HEK293T (cell line): ENCODE data around the gene OR1D5.

Experiments used
- CTCF ChIA-PET: fragments of 350-600 bp; formaldehyde crosslinking; extraction: SDS; loops from one replicate; lab custom pipeline; 2021; ENCODE audit warnings: antibody characterized with exemption, inconsistent platforms; lab: Yijun Ruan, JAX
- POLR2A ChIA-PET: fragments of 350-600 bp; formaldehyde crosslinking; extraction: SDS; loops from one replicate; lab custom pipeline; 2020; ENCODE audit warnings: antibody characterized with exemption, inconsistent platforms; lab: Yijun Ruan, JAX
- DNase-seq: peaks from one replicate; pipeline ENCODE4 v3.0.0; 2012; ENCODE audit warnings: mixed read lengths; ENCODE audit errors: extremely low spot score
- ARNT ChIP-seq: fragments of 450-650 bp; IDR thresholded peaks from 2 replicates; pipeline ENCODE4 v1.6.1; 2017; ENCODE audit warnings: mild to moderate bottlenecking
- BHLHE40 ChIP-seq: fragments of 450-650 bp; IDR thresholded peaks from 2 replicates; pipeline ENCODE4 v1.6.1; 2016; ENCODE audit warnings: mild to moderate bottlenecking, moderate library complexity, borderline replicate concordance
- CTBP1 ChIP-seq: fragments of 450-650 bp; IDR thresholded peaks from 2 replicates; pipeline ENCODE4 v1.6.1; 2016; ENCODE audit warnings: borderline replicate concordance
- ELF4 ChIP-seq: fragments of 450-650 bp; IDR thresholded peaks from 2 replicates; pipeline ENCODE4 v1.6.1; 2017; ENCODE audit warnings: antibody characterized with exemption
- FOXA1 ChIP-seq: fragments of 450-650 bp; IDR thresholded peaks from 2 replicates; pipeline ENCODE4 v1.6.1; 2016; ENCODE audit warnings: mild to moderate bottlenecking
- FOXK2 ChIP-seq: fragments of 450-650 bp; IDR thresholded peaks from 2 replicates; pipeline ENCODE4 v1.6.1; 2016; ENCODE audit warnings: mild to moderate bottlenecking
- FOXM1 ChIP-seq: fragments of 450-650 bp; IDR thresholded peaks from 2 replicates; pipeline ENCODE4 v1.6.1; 2017; ENCODE audit warnings: mild to moderate bottlenecking, borderline replicate concordance
- HDGF ChIP-seq: fragments of 450-650 bp; IDR thresholded peaks from 2 replicates; pipeline ENCODE4 v1.6.1; 2017; ENCODE audit warnings: antibody characterized with exemption, borderline replicate concordance
- L3MBTL2 ChIP-seq: fragments of 450-650 bp; conservative IDR thresholded peaks from 2 replicates; pipeline ENCODE4 v1.6.1; 2016; ENCODE audit warnings: mild to moderate bottlenecking
- LEF1 ChIP-seq: fragments of 450-650 bp; IDR thresholded peaks from 2 replicates; pipeline ENCODE4 v1.6.1; 2017; ENCODE audit warnings: mild to moderate bottlenecking, borderline replicate concordance
- NFRKB ChIP-seq: fragments of 450-650 bp; IDR thresholded peaks from 2 replicates; pipeline ENCODE4 v1.6.1; 2016; ENCODE audit warnings: mild to moderate bottlenecking, moderate library complexity
- SP1 ChIP-seq: fragments of 450-650 bp; IDR thresholded peaks from 2 replicates; pipeline ENCODE4 v1.6.1; 2017
- SUZ12 ChIP-seq: fragments of 450-650 bp; IDR thresholded peaks from 2 replicates; pipeline ENCODE4 v1.6.1; 2016; ENCODE audit warnings: mild to moderate bottlenecking
- TARDBP ChIP-seq: fragments of 450-650 bp; IDR thresholded peaks from 2 replicates; pipeline ENCODE4 v1.6.1; 2016
- ZNF384 ChIP-seq: fragments of 450-650 bp; IDR thresholded peaks from 2 replicates; pipeline ENCODE4 v1.6.1; 2016
- TF ChIP-seq, protein P1 (sequence below): fragments of 450-650 bp; IDR thresholded peaks from 2 replicates; pipeline ENCODE4 v1.6.1; 2016

OR1D5 gene

DNA sequence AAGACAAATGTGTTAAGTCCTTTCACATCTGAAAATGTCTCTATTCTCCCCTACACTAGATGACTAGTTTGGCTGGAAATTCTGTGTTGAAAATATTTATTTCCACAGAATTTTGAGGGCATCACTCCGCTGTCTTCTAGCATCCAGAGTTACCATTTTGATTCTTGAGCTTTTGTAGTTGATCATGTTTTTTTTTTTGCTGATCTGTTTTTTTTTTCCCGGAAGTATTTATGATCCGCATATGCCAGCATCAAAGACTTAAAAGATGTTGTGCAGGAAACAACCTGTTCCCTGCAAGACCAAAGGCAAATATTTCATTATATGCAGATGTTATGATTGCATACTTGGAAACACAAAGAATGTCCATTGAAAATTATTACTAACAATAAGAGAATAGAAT is 16.7 kb downstream of the OR1D5 start:
- ChIA-PET CTCF (no interaction called here), POLR2A (no interaction called here)
- no peak for TF ChIP-seq FOXM1
- no peak for TF ChIP-seq FOXA1
- no peak for TF ChIP-seq FOXK2
- TF ChIP-seq CTBP1 = no peak
- no peak for TF ChIP-seq SP1
- no peak for TF ChIP-seq TARDBP
- TF ChIP-seq ELF4 = no peak
- no peak for TF ChIP-seq HDGF
- DNase-seq = no peak

DNA sequence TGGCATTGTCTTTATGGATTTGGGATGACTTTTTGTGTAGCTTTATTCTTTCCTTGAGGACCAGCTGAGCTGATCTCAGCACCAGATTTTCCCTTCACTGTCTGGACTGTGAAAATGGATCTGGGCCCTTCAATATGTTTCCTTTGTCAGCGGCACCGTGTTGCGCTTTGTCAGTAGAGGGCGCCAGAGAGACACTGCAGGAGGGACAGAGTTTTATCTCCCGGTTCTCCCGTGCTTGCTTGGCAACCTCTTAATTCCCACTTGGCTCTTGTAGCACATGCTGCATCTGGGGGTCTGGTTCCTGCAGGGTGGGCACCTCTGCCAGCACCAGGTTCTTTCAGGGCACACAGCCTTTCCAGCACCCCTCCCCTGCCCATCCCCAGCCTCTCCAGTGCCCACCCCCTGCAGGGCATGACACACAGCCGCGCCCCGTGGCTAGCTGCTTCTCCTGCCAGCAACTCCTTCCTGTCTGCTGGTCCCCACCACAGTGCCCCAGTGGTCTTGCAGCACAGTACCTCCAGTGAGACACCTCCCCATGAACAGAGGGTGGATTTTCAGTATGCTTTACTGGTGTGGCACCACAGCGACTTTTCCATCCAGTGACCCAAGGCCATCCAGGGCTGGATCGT is 19.6 kb downstream of the OR1D5 start:
- DNase-seq = peak; percentile 26
- POLR2A ChIA-PET = no interaction called here
- TF ChIP-seq NFRKB (no peak), FOXK2 (no peak), L3MBTL2 (no peak), LEF1 (no peak), HDGF (no peak), CTBP1 (no peak), TARDBP (no peak), ZNF384 (no peak), SP1 (no peak), FOXM1 (no peak), ELF4 (no peak), BHLHE40 (no peak)
- TF ChIP-seq, protein P1, sequence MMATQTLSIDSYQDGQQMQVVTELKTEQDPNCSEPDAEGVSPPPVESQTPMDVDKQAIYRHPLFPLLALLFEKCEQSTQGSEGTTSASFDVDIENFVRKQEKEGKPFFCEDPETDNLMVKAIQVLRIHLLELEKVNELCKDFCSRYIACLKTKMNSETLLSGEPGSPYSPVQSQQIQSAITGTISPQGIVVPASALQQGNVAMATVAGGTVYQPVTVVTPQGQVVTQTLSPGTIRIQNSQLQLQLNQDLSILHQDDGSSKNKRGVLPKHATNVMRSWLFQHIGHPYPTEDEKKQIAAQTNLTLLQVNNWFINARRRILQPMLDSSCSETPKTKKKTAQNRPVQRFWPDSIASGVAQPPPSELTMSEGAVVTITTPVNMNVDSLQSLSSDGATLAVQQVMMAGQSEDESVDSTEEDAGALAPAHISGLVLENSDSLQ = no peak
- CTCF ChIA-PET = interaction anchor here (0.7 kb wide), 1 partner anchor 274 kb away, joined by 4 read pairs; no protein-coding TSS in a partner anchor

DNA sequence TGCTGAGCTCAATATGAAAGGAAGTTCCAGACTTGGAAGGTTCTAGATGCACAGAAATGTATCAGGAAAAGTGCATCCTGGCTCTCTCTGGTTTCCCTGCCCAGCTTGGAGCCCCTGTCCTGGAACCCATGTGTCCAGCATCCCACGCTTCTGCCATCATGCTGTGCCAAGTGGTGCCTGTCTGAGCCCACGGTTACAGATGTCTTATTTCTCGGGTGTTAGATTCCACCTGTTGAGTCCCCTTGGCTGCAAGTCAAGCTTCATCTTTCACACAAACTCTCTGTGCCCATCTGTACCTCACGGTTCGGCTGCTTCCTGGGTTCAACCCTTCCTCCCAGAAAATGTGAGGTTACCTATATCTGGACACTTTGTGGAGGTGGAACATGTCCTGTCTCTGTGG is 22.5 kb downstream of the OR1D5 start:
- no peak for DNase-seq
- TF ChIP-seq TARDBP (no peak), FOXM1 (no peak), BHLHE40 (no peak), L3MBTL2 (no peak), SP1 (no peak), FOXA1 (no peak), ZNF384 (no peak), ARNT (no peak), HDGF (no peak), CTBP1 (no peak), FOXK2 (no peak), LEF1 (no peak), ELF4 (no peak), SUZ12 (no peak), NFRKB (no peak)
- TF ChIP-seq, protein P1 = no peak
- ChIA-PET CTCF (interaction anchor here (0.6 kb wide), 1 partner anchor 692 kb away, joined by 3 read pairs; no protein-coding TSS in a partner anchor), POLR2A (no interaction called here)

DNA sequence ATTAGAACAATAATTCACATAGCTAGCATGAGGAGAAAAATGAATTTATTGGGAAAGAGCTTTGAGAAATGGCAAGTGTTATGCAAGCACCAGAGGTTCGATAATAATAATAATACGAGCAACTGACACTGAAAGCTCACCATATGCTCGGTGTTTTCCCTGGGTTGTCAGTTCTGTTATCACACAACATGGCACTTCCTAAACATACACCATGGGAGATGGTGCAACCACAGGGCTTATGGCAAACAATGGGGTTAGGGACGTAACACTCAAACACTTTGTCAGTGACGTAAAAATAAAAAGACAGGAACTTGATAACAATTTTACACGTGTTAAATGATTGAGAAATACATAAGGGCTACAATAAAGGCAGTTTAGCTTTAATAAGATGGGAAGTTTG is 23.7 kb downstream of the OR1D5 start:
- ChIA-PET CTCF (no interaction called here), POLR2A (interaction anchor here (1.0 kb wide), 1 partner anchor 596 kb away, joined by 3 read pairs; the partner anchor contains the start of genes CTNS and SHPK)
- TF ChIP-seq BHLHE40 = no peak
- no peak for TF ChIP-seq ARNT
- no peak for TF ChIP-seq CTBP1
- TF ChIP-seq FOXA1 = no peak
- no peak for TF ChIP-seq ZNF384
- no peak for TF ChIP-seq ELF4
- TF ChIP-seq, protein P1 = no peak
- no peak for TF ChIP-seq LEF1
- TF ChIP-seq SP1 = no peak
- TF ChIP-seq HDGF = no peak
- TF ChIP-seq NFRKB = no peak
- no peak for DNase-seq

DNA sequence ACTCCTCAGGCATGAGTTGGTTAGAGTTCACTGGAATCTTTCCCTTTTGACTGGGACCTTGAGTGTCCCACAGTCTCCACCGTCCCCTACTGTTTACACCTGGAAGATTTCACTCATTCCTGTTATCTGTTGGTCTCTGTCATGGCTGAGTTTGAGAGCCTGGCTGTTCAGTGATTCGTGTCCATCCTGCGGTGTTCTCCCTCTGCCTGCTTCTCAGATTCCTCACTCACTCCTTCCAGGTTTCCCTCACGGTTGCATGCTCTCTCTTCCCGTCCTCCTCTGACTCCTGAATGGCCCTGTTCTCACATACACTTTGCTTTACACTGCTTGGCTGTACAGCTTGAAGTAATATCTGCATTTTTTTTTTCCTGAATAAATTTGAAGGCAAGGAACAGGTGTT is 24.5 kb downstream of the OR1D5 start:
- TF ChIP-seq ELF4 (no peak), HDGF (no peak), L3MBTL2 (no peak), ARNT (no peak), BHLHE40 (no peak), LEF1 (no peak)
- TF ChIP-seq, protein P1 = no peak
- ChIA-PET CTCF (no interaction called here), POLR2A (no interaction called here)
- DNase-seq = no peak

DNA sequence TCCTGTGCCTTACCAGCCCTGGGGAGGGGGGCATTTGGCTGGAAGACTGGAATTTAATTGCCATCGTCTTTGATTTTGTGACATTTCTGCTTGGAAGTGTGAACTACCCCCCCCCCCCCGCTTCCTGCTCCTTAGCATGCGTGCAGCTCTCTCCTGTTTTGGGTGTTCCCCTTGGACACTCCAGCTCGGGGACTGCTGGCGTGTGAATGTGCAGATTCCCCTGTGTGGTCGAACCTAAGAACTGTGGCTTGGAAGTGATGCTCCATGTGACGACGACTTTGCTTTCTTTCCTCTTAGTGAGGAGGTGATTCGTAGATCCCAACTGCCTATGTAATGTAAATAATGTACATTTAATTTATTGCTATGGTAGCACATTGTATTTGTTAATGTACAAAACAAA is 26.1 kb downstream of the OR1D5 start:
- POLR2A ChIA-PET = no interaction called here
- CTCF ChIA-PET = no interaction called here
- DNase-seq = no peak
- TF ChIP-seq CTBP1 = no peak
- TF ChIP-seq ZNF384 = no peak
- TF ChIP-seq L3MBTL2 = no peak
- TF ChIP-seq, protein P1 = no peak
- TF ChIP-seq LEF1 = no peak
- no peak for TF ChIP-seq SP1
- TF ChIP-seq FOXA1 = no peak
- TF ChIP-seq TARDBP = no peak
- no peak for TF ChIP-seq FOXK2
- TF ChIP-seq NFRKB = no peak
